ENCODE results near the gene SKP2. TPM values are rescaled to one million over a fixed set of nuclear protein-coding genes. Genes with fewer than 3 reads are reported as not detected.

SKP2 gene
- total and polyA plus RNA-seq, 11 donors = 1.6 to 12.0 (median 5.9) TPM

DNA sequence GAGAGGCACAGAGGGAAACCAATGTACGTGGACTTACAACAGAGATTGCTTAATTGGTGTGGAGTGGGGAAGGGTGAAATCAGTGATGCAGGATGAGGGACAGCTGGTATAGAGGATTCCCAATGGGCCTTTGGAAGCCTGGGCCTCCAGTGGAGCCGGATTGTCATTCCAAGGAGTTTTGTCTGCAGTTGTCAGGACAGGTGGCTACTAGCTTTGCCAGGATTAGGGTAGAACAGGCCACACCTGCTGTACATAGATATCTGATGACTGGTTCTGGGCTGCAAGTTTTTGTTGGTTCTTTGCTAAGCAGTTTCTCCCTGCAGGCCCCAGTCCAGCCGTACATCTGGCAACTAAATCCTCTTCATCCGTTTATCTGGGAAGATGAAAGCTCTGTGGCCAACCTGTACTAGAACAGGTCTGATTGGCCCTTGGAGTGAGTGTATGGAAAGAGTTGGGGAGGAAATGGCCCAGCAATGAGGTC lies 4.2 kb downstream of the SKP2 start:
- Histone ChIP-seq H3K36me3 (peaks cover 0 to 71% (median 52%) of the 10 kb centered on the region in 9 donors), H3K4me1 (peaks cover 0 to 41% (median 20%) of the 10 kb centered on the region in 12 donors), H3K27ac (no peak overlapping the region), H3K4me3 (no peak overlapping the region), H3K27me3 (no peaks in the 10 kb centered on the region), H3K9me3 (no peaks in the 10 kb centered on the region)
- intact Hi-C loops (cut with DNase I) = no loop called here
- 44 to 63% (median 54%) methylated on average over 4 of the region's 4 CpGs for WGBS, 4 donors
- ATAC-seq = no peak
- no peak for DNase-seq
- TF ChIP-seq, protein P1, sequence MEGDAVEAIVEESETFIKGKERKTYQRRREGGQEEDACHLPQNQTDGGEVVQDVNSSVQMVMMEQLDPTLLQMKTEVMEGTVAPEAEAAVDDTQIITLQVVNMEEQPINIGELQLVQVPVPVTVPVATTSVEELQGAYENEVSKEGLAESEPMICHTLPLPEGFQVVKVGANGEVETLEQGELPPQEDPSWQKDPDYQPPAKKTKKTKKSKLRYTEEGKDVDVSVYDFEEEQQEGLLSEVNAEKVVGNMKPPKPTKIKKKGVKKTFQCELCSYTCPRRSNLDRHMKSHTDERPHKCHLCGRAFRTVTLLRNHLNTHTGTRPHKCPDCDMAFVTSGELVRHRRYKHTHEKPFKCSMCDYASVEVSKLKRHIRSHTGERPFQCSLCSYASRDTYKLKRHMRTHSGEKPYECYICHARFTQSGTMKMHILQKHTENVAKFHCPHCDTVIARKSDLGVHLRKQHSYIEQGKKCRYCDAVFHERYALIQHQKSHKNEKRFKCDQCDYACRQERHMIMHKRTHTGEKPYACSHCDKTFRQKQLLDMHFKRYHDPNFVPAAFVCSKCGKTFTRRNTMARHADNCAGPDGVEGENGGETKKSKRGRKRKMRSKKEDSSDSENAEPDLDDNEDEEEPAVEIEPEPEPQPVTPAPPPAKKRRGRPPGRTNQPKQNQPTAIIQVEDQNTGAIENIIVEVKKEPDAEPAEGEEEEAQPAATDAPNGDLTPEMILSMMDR (IDR thresholded peaks at IDR 0.05) = no peak
- TF ChIP-seq POLR2A (IDR thresholded peaks at IDR 0.05) = no peak

DNA sequence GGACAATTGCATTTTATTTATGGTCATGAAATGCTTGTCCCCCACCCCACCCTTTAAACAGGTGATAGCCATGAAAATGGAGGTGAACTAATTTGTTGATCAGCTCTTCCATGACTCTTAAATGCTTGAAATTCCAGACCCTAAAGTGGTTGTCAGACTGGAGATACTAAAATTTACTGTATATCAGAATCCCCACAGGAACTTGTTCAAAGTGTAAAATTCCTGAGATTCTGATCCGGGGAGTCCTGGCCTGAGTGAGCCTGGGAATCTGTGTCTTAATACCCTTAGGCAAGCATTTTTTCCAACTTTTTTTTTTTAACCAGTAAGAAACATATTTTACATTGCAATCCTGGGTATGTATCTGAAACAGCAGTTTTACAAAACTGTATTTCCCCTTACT lies 4.7 kb downstream of the SKP2 start:
- no peak overlapping the region for H3K27ac ChIP-seq
- intact Hi-C loops (cut with DNase I) = no loop called here

DNA sequence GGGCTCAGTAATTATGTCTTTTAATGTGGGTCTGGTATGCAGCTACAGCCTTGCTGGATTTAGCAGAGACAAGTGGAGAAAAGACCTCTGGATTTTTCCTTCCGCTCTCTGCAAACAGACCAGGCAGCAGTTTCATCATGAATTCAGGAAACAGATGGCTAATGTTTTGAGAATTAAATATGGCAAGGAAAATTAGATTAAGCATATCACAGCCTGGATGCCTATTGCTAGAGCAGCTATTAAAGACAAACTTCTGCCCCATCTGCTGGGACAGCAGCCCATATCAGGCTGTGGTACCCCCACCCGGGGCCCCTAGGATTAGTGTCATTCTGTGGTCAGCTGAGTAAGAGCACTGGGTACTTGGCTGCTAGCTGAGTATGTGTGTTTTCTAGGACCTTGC lies 6.2 kb downstream of the SKP2 start:
- ATAC-seq (no peak), DNase-seq (no peak)
- TF ChIP-seq POLR2A (IDR thresholded peaks at IDR 0.05) = no peak
- TF ChIP-seq, protein P1 (IDR thresholded peaks at IDR 0.05) = no peak
- no peaks in the 10 kb centered on the region for H3K27me3 ChIP-seq
- H3K4me1 ChIP-seq = peaks cover 0 to 30% (median 14%) of the 10 kb centered on the region in 12 donors
- H3K27ac ChIP-seq = peak overlapping the region in 1 of 12 donors; percentile 33
- H3K4me3 ChIP-seq = no peak overlapping the region
- intact Hi-C loops (cut with DNase I) = no loop called here
- H3K36me3 ChIP-seq = peaks cover 0 to 91% (median 72%) of the 10 kb centered on the region in 9 donors
- H3K9me3 ChIP-seq = no peaks in the 10 kb centered on the region
- WGBS, 4 donors = 52 to 66% (median 61%) methylated on average over 2 of the region's 2 CpGs

More for the DNA sequence above, 4.7 kb downstream of the SKP2 start:
- peaks cover 0 to 75% (median 57%) of the 10 kb centered on the region in 9 donors for H3K36me3 ChIP-seq
- no peak for TF ChIP-seq POLR2A (IDR thresholded peaks at IDR 0.05)
- TF ChIP-seq, protein P1 (IDR thresholded peaks at IDR 0.05) = no peak
- WGBS, 4 donors = 32 to 48% (median 41%) methylated on average over 1 of the region's 1 CpG
- H3K27me3 ChIP-seq = no peaks in the 10 kb centered on the region
- ATAC-seq = no peak
- H3K9me3 ChIP-seq = no peaks in the 10 kb centered on the region
- H3K4me1 ChIP-seq = peaks cover 0 to 39% (median 20%) of the 10 kb centered on the region in 12 donors
- no peak for DNase-seq
- no peak overlapping the region for H3K4me3 ChIP-seq

DNA sequence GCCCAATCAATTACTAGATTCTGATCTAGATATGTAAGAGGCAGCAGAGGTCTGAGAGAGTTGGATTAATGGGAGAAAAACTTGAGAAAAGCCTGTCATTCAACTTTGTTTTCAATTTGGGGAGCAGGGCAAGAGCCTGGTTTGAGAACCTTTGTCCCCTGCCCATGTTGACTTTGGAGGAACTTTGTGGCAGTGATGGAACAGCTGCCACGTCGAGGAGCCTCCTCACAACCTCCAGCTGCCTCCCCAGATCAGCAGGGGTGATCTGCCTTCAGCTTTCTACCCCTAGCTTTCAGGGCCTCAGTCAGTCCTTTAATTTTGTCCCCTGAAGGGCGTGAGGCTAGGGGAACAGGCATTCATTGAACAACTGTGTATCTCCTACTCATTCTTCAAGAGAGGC lies 8.7 kb downstream of the SKP2 start:
- ATAC-seq (no peak), DNase-seq (no peak)
- H3K4me1 ChIP-seq = peaks cover 0 to 20% (median 3%) of the 10 kb centered on the region in 12 donors
- no peak overlapping the region for H3K27ac ChIP-seq
- H3K4me3 ChIP-seq = no peak overlapping the region
- no peak for TF ChIP-seq POLR2A (IDR thresholded peaks at IDR 0.05)
- TF ChIP-seq, protein P1 (IDR thresholded peaks at IDR 0.05) = no peak
- peaks cover 0 to 95% (median 83%) of the 10 kb centered on the region in 9 donors for H3K36me3 ChIP-seq
- no peaks in the 10 kb centered on the region for H3K9me3 ChIP-seq
- H3K27me3 ChIP-seq = no peaks in the 10 kb centered on the region
- WGBS, 4 donors = 92 to 100% (median 96%) methylated on average over 3 of the region's 3 CpGs
- intact Hi-C loops (cut with DNase I) = no loop called here
